Measurements from ENCODE around the gene CHRNA9.

Gene CHRNA9

GRCh38 chr4:40347472-40347871 is 12.3 kb downstream of the CHRNA9 start:
- no peak for DNase-seq

DNA sequence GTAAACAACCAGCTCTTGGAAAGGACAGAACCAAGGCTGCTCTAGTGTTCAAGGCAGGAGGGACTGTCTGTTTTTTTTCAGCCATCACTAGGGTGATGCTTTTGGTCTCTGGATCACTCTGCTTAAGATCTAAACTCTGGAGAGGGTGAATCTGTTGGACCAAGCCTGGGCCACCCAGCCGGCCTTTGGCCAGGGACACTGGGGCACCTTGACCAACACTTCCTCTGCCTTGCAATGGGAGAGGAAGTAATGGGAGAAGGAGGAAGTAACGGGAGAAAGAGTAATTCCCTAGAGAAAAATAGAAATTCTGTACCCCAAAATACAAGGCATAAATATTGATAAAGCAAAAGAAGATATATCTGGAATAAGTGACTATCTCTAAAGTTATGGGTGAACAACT is 12.9 kb downstream of the CHRNA9 start:
- no peak for DNase-seq

DNA sequence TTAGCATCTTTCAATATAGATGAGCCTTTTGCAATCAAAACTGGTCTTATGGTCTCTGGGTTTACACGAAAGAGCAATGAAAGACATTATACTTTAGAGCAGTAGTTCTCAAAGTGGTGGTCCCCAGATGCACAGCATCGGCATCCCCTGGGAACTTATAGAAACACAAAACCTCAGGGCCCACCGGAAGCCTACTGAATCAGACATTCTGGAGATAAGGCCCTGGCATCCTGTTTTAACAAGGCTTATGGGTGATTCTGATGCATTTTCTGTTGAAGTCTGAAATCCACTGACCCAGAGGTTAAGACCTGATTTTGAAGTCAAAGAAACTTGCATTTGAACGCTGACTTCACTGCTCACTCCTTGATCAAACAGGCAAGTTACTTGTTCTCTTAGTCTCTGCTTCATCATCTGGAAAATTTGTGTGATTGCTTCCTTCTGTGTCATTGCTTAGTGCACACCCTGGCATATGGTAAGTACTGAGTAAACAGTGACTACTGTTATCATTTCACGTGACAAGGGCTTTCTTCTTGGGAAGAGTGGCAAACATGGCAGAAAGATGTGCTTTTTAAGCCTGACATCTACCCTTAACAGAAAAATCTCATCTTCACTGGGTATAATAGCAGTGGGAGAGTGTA is 14.5 kb downstream of the CHRNA9 start:
- no peak for DNase-seq

DNA sequence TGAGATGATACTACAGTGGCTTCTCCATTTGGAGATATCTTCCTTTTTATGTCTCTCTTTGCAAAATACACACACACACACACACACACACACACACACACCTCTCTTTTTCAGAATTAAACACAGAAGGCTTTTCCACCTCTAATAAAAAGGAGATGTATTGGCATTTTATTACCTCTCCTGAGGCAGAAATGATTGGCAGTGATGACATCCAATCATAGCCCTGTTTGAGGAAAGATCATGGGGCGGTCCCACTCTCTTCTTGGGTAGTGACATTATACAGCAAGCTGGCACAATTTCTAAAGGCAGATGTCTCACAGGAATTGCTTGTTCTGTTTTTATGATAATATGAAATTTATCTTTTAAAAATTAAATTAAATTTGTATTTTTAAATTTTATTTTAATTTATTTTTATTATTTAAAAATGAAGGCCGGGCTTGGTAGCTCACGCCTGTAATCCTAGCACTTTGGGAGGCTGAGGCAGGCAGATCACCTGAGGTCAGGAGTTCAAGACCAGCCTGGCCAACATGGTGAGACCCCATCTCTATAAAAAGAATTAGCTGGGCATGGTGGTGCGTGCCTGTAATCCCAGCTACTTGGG is 15.6 kb downstream of the CHRNA9 start:
- no peak for DNase-seq

DNA sequence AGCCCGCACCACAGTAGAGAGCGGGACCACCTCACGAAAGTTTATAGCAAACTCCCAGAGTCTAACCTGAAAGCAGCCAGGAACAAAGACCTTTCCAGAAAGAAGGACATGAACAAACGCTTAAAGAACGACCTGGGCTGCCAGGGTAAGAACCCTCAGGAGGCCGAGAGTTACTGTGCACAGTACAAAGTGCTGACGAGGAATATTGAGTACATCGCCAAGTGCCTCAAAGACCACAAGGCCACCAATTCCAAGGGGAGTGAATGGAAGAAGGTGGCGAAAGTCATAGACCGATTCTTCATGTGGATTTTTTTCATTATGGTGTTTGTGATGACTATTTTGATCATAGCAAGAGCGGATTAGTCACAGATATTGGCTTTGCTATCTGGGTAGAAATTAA is 19.0 kb downstream of the CHRNA9 start:
- no peak for DNase-seq

DNA sequence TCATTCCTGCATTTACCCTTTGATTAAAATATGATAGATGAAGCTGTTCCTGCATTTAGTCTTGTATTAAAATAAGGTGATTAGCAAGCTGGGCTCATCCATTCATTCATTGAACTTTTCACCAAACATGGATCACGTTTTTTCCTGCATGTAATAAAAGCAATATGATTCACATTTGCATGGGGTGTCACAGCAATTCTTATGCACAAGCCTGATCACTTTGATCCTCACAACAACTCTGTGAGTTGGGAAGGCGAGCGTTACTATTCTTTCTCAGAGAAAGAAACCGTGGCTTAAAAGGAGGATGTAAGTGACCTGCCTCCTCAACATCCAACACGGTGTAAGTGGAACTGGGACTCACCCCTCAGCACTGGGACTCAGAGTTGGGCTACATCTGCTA is 20.0 kb downstream of the CHRNA9 start:
- no peak for DNase-seq

DNA sequence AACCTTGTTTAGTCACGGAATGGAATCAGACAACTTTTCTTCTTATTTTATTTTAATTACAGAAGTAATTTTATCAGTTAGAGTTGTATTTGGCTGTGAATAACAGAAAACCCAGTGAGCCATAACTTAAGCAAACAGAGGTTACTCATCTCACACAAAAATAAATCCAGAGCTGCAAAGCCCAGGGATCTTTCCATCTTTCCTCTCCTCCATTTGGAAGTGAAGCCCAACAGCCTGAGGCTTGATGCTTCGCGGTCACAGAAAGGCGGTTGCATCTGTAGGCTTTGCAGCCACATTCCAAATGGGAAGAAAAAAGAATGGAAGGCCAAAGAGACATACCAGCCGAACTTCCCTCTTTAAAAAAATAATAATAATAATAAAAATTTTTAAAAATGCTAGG is 22.6 kb downstream of the CHRNA9 start:
- no peak for DNase-seq

DNA sequence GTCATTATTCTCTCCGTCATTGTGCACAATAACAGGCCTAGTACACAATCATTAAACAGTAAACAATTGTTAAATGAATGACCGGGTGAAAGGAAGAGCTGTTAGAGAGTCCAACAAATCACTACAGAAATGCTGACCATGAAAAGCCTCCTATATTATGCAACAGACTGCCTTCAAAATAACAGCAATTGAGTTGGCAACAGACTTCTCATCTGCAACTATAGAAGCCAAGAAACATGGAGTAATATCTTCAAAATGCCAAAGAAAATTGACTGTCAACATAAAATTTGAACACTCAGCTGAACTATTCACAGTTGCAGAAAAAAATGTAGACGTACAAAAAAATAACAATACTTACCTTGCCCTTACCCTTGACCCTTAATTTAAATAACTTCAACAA is 26.2 kb downstream of the CHRNA9 start:
- DNase-seq, result no peak

DNA sequence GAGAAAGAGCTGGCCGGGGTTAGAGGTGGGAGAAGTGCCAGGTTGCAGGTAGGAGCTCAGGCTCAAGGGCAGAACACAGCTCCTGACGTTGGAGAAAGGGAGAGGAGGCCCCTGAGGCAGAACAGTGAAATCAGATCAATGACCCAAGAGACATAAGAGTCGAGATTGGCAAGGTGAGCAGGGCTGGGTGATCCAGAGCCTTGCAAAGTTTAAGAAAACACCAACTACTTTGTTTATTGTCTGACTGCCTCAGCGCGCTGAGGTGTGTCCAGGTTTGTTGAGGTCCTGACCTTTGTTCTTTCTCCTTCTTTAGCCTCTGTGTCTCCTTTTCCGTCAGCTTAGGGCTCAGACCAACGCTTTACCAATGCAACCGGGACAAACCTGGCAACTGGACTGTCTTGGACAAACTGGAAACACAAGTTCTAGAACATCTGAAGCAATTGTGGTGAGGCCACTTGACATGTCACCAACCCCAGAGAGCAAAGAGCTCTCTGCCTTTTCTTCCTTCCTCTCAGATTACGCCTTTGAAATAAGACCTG is 28.3 kb downstream of the CHRNA9 start:
- no peak for DNase-seq

- DNase-seq, result no peak
These were observed 28.8 kb downstream of the CHRNA9 start for GRCh38 chr4:40363945-40364344.

- DNase-seq, result no peak
These were observed 30.6 kb downstream of the CHRNA9 start for GRCh38 chr4:40365766-40366165.

- no peak for DNase-seq
These were observed 32.3 kb downstream of the CHRNA9 start for GRCh38 chr4:40367451-40367850.

DNA sequence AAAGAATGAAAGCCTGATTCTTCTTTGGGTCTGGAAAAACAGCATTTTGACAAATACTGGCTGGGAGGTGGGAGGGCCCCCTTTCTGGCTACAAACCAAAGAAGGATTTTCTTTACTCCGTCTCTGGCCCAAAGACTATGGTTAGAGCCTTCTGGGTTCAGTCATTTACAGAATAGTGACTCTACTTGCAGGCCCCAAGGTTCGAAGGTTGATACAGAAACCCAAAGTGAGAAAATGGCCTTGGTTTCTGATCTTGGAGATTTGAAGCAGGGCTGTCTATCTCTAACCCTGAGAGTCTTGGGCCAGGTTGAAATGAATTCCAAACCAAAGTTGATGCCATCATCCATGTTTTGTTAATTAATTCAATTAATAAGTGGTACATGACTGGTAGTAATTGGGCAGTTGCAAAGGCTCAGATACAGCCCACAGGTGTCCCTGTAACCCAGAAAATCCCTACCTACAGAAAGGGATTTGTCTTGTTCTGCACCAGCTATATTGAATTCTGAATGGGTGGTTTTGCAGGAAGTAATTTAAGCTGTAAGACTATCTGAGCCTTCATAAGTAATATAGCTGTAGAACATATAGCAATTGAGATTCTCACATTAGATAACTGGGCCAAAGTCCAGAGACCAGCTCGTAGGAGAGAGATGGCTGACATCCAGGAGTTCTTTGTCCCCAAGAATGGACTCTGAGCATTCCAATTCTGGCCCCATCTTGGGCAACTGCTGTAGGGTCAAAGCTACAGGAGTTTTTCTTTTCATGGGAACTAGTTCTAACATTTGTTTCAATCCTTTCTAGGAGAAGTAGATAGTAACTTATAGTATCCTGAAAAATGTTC is 34.5 kb downstream of the CHRNA9 start:
- DNase-seq, result no peak

GRCh38 chr4:40372651-40373050 is 37.5 kb downstream of the CHRNA9 start:
- no peak for DNase-seq

- DNase-seq, result no peak
These were observed 38.5 kb downstream of the CHRNA9 start for GRCh38 chr4:40373636-40374035.

GRCh38 chr4:40375095-40375494 is 40.0 kb downstream of the CHRNA9 start:
- no peak for DNase-seq

GRCh38 chr4:40375620-40376019 is 40.5 kb downstream of the CHRNA9 start:
- no peak for DNase-seq

DNA sequence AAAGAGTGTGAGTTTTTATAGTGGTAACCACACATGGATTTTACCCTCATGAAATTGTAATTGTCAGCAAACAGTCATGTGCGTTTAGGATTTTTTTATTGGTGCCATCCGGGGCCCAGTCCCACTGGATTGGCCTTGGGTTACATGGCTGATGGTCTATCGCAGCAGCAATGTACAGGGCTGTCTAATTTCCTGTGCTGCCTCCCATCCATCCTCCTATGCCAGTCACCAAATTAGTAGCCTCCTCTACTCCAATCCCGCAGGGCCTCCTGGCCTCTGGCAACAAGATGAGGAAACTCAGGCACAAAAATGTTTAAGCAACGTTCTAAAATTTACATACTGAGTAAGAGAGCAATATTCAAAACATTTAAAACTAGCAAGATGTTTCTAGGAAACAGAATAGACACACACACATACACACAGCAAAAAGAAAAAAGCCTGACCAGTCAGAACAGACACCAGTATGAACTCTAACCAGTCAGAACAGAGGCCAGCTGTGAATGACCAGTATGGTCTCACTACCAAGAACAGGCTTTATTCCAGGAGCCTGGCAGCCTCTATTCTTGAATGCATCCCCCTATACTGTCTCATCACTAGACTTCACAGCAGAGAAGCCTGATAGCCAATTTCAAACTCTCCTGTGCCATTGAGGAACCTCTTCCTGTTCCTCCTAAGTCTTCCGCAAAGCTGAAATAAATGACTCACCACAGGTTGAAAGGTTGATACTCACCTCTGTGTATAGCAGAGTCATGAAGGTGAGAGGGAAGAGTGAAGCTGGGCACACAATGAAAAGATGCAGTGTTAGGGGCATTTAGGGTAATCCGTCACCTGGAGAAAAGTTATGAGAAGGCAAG is 42.6 kb downstream of the CHRNA9 start:
- no peak for DNase-seq

DNA sequence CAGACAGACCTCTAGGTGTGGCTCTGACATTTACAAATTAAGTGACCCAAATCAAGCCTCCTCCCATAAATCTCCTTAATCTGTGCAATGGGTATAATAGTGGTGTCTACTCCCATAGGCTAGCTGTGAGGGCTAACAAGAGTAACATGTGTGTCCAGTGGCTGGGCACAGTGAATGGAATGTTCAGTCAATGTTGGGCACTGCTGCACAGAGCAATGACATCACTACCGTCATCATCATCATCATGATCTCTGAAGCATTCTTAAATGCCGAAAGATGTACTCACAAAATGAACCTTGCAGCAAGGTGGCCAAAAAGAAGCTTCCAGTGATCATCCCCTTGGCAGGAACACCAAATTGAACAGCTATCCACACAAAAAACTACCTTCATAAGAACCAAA is 43.5 kb downstream of the CHRNA9 start:
- DNase-seq, result no peak

GRCh38 chr4:40379248-40379647 is 44.1 kb downstream of the CHRNA9 start:
- DNase-seq, result no peak

- DNase-seq, result no peak
These were observed 45.5 kb downstream of the CHRNA9 start for GRCh38 chr4:40380647-40381046.

DNA sequence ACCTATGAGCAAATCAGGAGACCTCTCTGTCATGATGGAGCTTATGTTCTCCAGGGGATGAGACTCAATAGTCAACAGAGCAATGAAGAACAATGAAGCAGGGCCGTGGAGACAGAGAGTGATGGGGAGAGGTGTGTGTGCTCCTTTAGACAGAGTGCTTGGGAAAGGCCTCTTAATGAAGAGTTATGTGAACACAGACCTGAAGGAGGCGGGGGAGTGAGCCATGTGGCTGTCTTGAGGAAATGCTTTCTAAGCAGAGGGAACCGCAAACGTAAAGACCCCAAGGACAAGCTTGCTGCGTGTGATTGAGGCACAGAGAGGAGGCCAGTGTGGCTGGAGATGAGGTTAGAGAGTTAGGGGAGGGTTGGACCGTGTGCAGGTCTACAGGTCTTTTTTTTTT is 53.1 kb downstream of the CHRNA9 start:
- no peak for DNase-seq

- no peak for DNase-seq
These were observed 54.9 kb downstream of the CHRNA9 start for GRCh38 chr4:40389986-40390385.
